Ascending aorta (tissue), 2 donors: ENCODE data around the gene MRM2. TPM values are rescaled to one million over a fixed set of nuclear protein-coding genes. Genes with fewer than 3 reads are reported as not detected.
A peak's percentile ranks its signal among the peaks of the same experiment; 100 is the strongest.

Experiments
- DNase-seq, 2 donors: peaks; one replicate each; pipeline ENCODE4 v3.0.0-alpha.2; 2019; ENCODE audit warnings: low spot score in 2 of 2
- H3K27ac ChIP-seq, 2 donors: fragments of 200-600 bp; sonication (generic); one replicate each; pipeline ENCODE4 v1.5.1; 2016 to 2017; ENCODE audit warnings: mild to moderate bottlenecking in 1 of 2
- H3K27me3 ChIP-seq: fragments of 200-600 bp; sonication (generic); one replicate; pipeline ENCODE4 v1.5.1; 2017
- H3K36me3 ChIP-seq, 2 donors: fragments of 200-600 bp; sonication (generic); one replicate each; pipeline ENCODE4 v1.5.1; 2016
- H3K4me1 ChIP-seq, 2 donors: fragments of 200-600 bp; sonication (generic); one replicate each; pipeline ENCODE4 v1.5.1; 2016 to 2017; ENCODE audit warnings: mild to moderate bottlenecking in 1 of 2
- H3K4me3 ChIP-seq, 2 donors: fragments of 200-600 bp; sonication (generic); one replicate each; pipeline ENCODE4 v1.5.1; 2016 to 2017; ENCODE audit warnings: mild to moderate bottlenecking in 1 of 2
- H3K9me3 ChIP-seq, 2 donors: fragments of 200-600 bp; sonication (generic); one replicate each; pipeline ENCODE4 v1.5.1; 2016
- CTCF ChIP-seq, 3 experiments: fragments of 200-600 bp in 2 of 3; fragments of 450-650 bp in 1 of 3; sonication (generic) in 2 of 3; IDR thresholded peaks; one replicate each; pipeline ENCODE4 v1.5.1; 2016 to 2019; ENCODE audit warnings: antibody characterized with exemption in 3 of 3, mild to moderate bottlenecking in 1 of 3, moderate library complexity in 1 of 3
- intact Hi-C: fragments of 100-400 bp; cut with DNase I; formaldehyde crosslinking; loops from one replicate; pipeline ENCODE4 v1.15.1; 2023
- total RNA-seq: library from RNA; depleted of rRNA; stranded (reverse); fragments of >200 nt; gene quantifications from one replicate; pipeline ENCODE4 v1.1.0, GENCODE V29; 2016

MRM2 gene
- total RNA-seq, 1 donor from 2014 or later, result 6.7 TPM

DNA sequence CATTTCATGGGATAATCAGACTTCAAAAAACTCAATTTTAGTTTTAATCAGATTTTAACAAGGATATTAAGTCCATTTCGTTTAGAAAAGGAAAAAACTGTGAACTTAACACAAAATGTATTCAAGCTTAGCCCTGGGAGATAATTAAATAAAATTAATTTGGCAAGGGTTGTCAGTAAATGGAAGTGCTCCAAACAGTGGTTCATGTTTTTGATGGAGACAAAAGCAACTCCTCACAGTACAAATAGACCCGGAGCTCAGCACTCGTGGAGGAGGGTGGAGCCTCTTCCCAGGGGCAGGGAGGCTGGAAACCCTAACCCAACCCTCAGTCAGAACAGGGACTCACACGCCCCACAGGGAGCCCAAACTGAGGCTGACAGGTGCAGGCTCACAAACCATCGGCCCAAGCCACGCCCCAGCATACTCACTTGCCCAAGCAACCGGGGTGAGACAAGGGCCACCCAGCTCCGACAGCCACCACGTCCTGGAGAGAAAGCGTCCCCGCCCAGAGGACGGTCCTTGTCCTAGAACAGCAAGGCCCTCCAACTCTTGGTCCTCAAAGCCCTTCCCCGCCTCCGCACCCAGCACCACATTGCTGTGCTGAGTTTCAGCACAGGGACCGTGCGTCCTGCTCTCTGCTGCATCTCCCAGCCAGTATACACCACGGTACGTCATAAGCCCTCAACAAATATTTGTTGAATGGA lies 49.0 kb downstream of the MRM2 start:
- no peaks in the 10 kb centered on the region for H3K27me3 ChIP-seq
- H3K9me3 ChIP-seq, result peaks cover 0 to 11% of the 10 kb centered on the region in 2 donors
- peaks cover 8 to 17% of the 10 kb centered on the region in 2 donors for H3K36me3 ChIP-seq
- intact Hi-C loops, result no loop called here
- peak in 1 of 2 donors; percentile 53 for DNase-seq
- TF ChIP-seq CTCF (IDR thresholded peaks at IDR 0.05), result no peak
- H3K4me3 ChIP-seq, result no peak overlapping the region
- H3K27ac ChIP-seq, result no peak overlapping the region
- H3K4me1 ChIP-seq, result no peaks in the 10 kb centered on the region

- intact Hi-C loops, result no loop called here
Observed at GRCh38 chr7:2191016-2191415, 51.0 kb downstream of the MRM2 start.

GRCh38 chr7:2190531-2190930 lies 51.5 kb downstream of the MRM2 start:
- Histone ChIP-seq H3K4me1 (no peaks in the 10 kb centered on the region), H3K27ac (no peak overlapping the region), H3K27me3 (no peaks in the 10 kb centered on the region), H3K9me3 (peaks cover 0 to 11% of the 10 kb centered on the region in 2 donors), H3K36me3 (peaks cover under 1 to 2% of the 10 kb centered on the region in 2 donors), H3K4me3 (no peak overlapping the region)
- DNase-seq, result no peak
- no peak for TF ChIP-seq CTCF (IDR thresholded peaks at IDR 0.05)
- intact Hi-C loops, result no loop called here

More at GRCh38 chr7:2191016-2191415, 51.0 kb downstream of the MRM2 start:
- DNase-seq, result no peak
- Histone ChIP-seq H3K27ac (no peak overlapping the region), H3K4me3 (no peak overlapping the region), H3K4me1 (no peaks in the 10 kb centered on the region), H3K27me3 (no peaks in the 10 kb centered on the region), H3K9me3 (peaks cover 0 to 11% of the 10 kb centered on the region in 2 donors), H3K36me3 (peaks cover 5 to 7% of the 10 kb centered on the region in 2 donors)
- TF ChIP-seq CTCF (IDR thresholded peaks at IDR 0.05), result no peak

DNA sequence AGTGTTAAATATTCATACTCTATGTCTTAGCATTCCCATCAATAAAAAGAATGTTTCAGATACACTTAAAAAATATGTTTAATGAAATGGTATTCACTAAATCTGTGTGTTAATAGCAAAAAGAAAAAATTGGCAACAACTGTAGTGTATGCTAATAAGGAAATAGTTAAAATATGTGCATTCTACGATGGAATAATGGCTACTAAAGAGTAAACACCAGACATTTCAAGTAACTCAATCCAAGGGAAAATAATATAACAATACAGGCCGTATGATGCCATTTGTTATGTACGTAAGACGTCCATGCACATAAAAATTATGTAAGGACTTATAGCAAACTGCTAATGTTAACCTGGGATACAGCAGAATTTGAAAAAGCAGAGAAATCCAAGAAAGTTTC lies 55.8 kb downstream of the MRM2 start:
- no peaks in the 10 kb centered on the region for H3K27me3 ChIP-seq
- H3K4me1 ChIP-seq, result no peaks in the 10 kb centered on the region
- no peaks in the 10 kb centered on the region for H3K36me3 ChIP-seq
- no peak overlapping the region for H3K27ac ChIP-seq
- no peak for DNase-seq
- no peak for TF ChIP-seq CTCF (IDR thresholded peaks at IDR 0.05)
- H3K9me3 ChIP-seq, result peaks cover 0 to 11% of the 10 kb centered on the region in 2 donors
- intact Hi-C loops, result no loop called here
- H3K4me3 ChIP-seq, result no peak overlapping the region

DNA sequence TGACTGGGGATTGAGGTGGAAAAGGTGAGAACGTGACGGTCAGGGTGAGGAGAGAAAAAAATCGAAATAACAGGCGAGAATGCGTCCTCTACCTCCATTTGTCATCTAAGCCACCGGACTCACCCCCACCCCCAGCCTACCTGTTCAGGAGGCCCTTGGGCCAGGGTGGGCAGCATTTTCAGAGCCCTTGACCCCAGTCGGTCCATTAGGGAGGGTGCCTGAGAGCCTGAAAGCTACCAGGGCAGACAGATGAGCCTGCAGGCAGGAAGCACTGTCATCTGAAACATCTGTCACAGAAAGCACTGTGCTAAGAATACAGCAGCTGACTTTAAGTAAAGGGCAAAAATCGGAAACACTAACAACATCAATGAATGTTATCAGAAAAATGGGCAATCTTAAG lies 56.3 kb downstream of the MRM2 start:
- Histone ChIP-seq H3K4me1 (no peaks in the 10 kb centered on the region), H3K27ac (no peak overlapping the region), H3K9me3 (peaks cover 0 to 11% of the 10 kb centered on the region in 2 donors), H3K36me3 (no peaks in the 10 kb centered on the region), H3K27me3 (no peaks in the 10 kb centered on the region), H3K4me3 (no peak overlapping the region)
- DNase-seq, result no peak
- no peak for TF ChIP-seq CTCF (IDR thresholded peaks at IDR 0.05)
- intact Hi-C loops, result no loop called here

Other genes with a start within 250 kb of the MRM2 start
- 59.6 TPM for gene MAD1L1, start 9.3 kb downstream of the MRM2 start, total RNA-seq
- 9.0 TPM for gene NUDT1, start within 50 bp of the MRM2 start, total RNA-seq
- gene SNX8, start 72.2 kb upstream of the MRM2 start, total RNA-seq, result 12.2 TPM
- gene EIF3B, start 112.6 kb upstream of the MRM2 start, total RNA-seq, result 84.9 TPM
- 79.4 TPM for gene CHST12, start 161.4 kb upstream of the MRM2 start, total RNA-seq
- not detected for gene GRIFIN, start 234.2 kb upstream of the MRM2 start, total RNA-seq